Osteocyte (in vitro differentiated cells): ENCODE results near the gene PDIA5. TPM values are rescaled to one million over a fixed set of nuclear protein-coding genes. Genes with fewer than 3 reads are reported as not detected.

Experiments used
- DNase-seq: peaks from one replicate; pipeline ENCODE4 v3.0.0; 2021; ENCODE audit warnings: mixed read lengths; ENCODE audit not compliant: unreplicated experiment; ENCODE audit errors: extremely low spot score
- H3K27ac Mint-ChIP-seq: one replicate; pipeline ENCODE4 v1.8.0; 2021; ENCODE audit warnings: mild to moderate bottlenecking, mixed read lengths; ENCODE audit not compliant: unreplicated experiment
- H3K27me3 Mint-ChIP-seq: one replicate; pipeline ENCODE4 v1.8.0; 2021; ENCODE audit warnings: mixed read lengths; ENCODE audit not compliant: unreplicated experiment
- H3K36me3 Mint-ChIP-seq: one replicate; pipeline ENCODE4 v1.8.0; 2021; ENCODE audit warnings: mixed read lengths; ENCODE audit not compliant: unreplicated experiment
- H3K4me1 Mint-ChIP-seq: one replicate; pipeline ENCODE4 v1.8.0; 2021; ENCODE audit warnings: mixed read lengths; ENCODE audit not compliant: unreplicated experiment
- H3K4me3 Mint-ChIP-seq: one replicate; pipeline ENCODE4 v1.8.0; 2021; ENCODE audit warnings: mild to moderate bottlenecking, moderate library complexity, mixed read lengths; ENCODE audit not compliant: unreplicated experiment
- H3K9me3 Mint-ChIP-seq: one replicate; pipeline ENCODE4 v1.8.0; 2021; ENCODE audit warnings: mixed read lengths; ENCODE audit not compliant: unreplicated experiment
- CTCF ChIP-seq: fragments of 200-600 bp; sonication (generic); IDR thresholded peaks from 2 replicates; pipeline ENCODE4 v1.5.0; 2021; ENCODE audit warnings: antibody characterized with exemption, mild to moderate bottlenecking, moderate library complexity
- total RNA-seq: library from RNA; stranded (reverse); gene quantifications from 2 replicates; pipeline ENCODE4 v1.2.1, GENCODE V29; 2021

The PDIA5 gene
- total RNA-seq, 1 donor from 2014 or later = 35.5 TPM

- no peaks in the 10 kb centered on the region for H3K9me3 Mint-ChIP-seq
- no peak for TF ChIP-seq CTCF
- H3K27me3 Mint-ChIP-seq = no peaks in the 10 kb centered on the region
- peaks cover 39% of the 10 kb centered on the region for H3K4me1 Mint-ChIP-seq
- no peak overlapping the region for H3K27ac Mint-ChIP-seq
- H3K36me3 Mint-ChIP-seq = peaks cover 24% of the 10 kb centered on the region
- H3K4me3 Mint-ChIP-seq = no peak overlapping the region
- no peak for DNase-seq
These were observed 22.9 kb downstream of the PDIA5 start for GRCh38 chr3:123089611-123090331.

GRCh38 chr3:123090728-123091531, 24.1 kb downstream of the PDIA5 start:
- no peak for TF ChIP-seq CTCF
- H3K4me3 Mint-ChIP-seq = no peak overlapping the region
- no peaks in the 10 kb centered on the region for H3K27me3 Mint-ChIP-seq
- H3K4me1 Mint-ChIP-seq = peaks cover 28% of the 10 kb centered on the region
- no peak for DNase-seq
- peaks cover 27% of the 10 kb centered on the region for H3K36me3 Mint-ChIP-seq
- no peaks in the 10 kb centered on the region for H3K9me3 Mint-ChIP-seq
- no peak overlapping the region for H3K27ac Mint-ChIP-seq

GRCh38 chr3:123092243-123092642, 25.4 kb downstream of the PDIA5 start:
- H3K27ac Mint-ChIP-seq = no peak overlapping the region
- no peaks in the 10 kb centered on the region for H3K27me3 Mint-ChIP-seq
- peaks cover 29% of the 10 kb centered on the region for H3K36me3 Mint-ChIP-seq
- no peak overlapping the region for H3K4me3 Mint-ChIP-seq
- H3K9me3 Mint-ChIP-seq = no peaks in the 10 kb centered on the region
- TF ChIP-seq CTCF = no peak
- peaks cover 26% of the 10 kb centered on the region for H3K4me1 Mint-ChIP-seq
- no peak for DNase-seq

GRCh38 chr3:123093696-123094095, 26.9 kb downstream of the PDIA5 start:
- Mint-ChIP-seq H3K4me3 (no peak overlapping the region), H3K4me1 (peaks cover 18% of the 10 kb centered on the region), H3K36me3 (peaks cover 29% of the 10 kb centered on the region), H3K27ac (no peak overlapping the region), H3K27me3 (no peaks in the 10 kb centered on the region), H3K9me3 (no peaks in the 10 kb centered on the region)
- DNase-seq = no peak
- TF ChIP-seq CTCF = no peak
